HFFc6 (cell line): ENCODE data around the gene RPL37A. TPM values are rescaled to one million over a fixed set of nuclear protein-coding genes. Genes with fewer than 3 reads are reported as not detected.

Experiments
- DNase-seq: peaks from one replicate; pipeline ENCODE4 v3.0.0-alpha.2; 2018
- H3K27ac Mint-ChIP-seq: 2 replicates; pipeline ENCODE4 v1.8.0; 2020; ENCODE audit warnings: mild to moderate bottlenecking, mixed read lengths
- H3K27me3 Mint-ChIP-seq: 2 replicates; pipeline ENCODE4 v1.8.0; 2021; ENCODE audit warnings: mild to moderate bottlenecking, moderate library complexity, mixed read lengths; ENCODE audit not compliant: insufficient read depth
- H3K36me3 Mint-ChIP-seq: 2 replicates; pipeline ENCODE4 v1.8.0; 2021; ENCODE audit warnings: low read depth, mixed read lengths
- H3K4me1 Mint-ChIP-seq: 2 replicates; pipeline ENCODE4 v1.8.0; 2020; ENCODE audit warnings: low read depth, mixed read lengths
- H3K4me3 Mint-ChIP-seq: 2 replicates; pipeline ENCODE4 v1.8.0; 2020; ENCODE audit warnings: mild to moderate bottlenecking, moderate library complexity, mixed read lengths
- H3K9me3 Mint-ChIP-seq: 2 replicates; pipeline ENCODE4 v1.8.0; 2020; ENCODE audit warnings: mild to moderate bottlenecking, mixed read lengths
- total RNA-seq, 6 experiments: library from RNA; stranded (reverse); fragmentation: NEBNext Ultra II Directional; extraction: Animal tissue kit (Norgen Biotek cat#: 25700); gene quantifications; 2 replicates in 1 of 6; 3 replicates in 5 of 6; pipeline ENCODE4 v1.2.3, GENCODE V29; 2021
- TF ChIP-seq, protein P1 (sequence below): fragments of 200-600 bp; sonication (generic); IDR thresholded peaks from 2 replicates; pipeline ENCODE4 v1.5.0; 2021; ENCODE audit warnings: antibody characterized with exemption, mild to moderate bottlenecking

Gene RPL37A
- total RNA-seq, 6 experiments from 2014 or later = 1,992 to 3,122 (median 2,808) TPM

DNA sequence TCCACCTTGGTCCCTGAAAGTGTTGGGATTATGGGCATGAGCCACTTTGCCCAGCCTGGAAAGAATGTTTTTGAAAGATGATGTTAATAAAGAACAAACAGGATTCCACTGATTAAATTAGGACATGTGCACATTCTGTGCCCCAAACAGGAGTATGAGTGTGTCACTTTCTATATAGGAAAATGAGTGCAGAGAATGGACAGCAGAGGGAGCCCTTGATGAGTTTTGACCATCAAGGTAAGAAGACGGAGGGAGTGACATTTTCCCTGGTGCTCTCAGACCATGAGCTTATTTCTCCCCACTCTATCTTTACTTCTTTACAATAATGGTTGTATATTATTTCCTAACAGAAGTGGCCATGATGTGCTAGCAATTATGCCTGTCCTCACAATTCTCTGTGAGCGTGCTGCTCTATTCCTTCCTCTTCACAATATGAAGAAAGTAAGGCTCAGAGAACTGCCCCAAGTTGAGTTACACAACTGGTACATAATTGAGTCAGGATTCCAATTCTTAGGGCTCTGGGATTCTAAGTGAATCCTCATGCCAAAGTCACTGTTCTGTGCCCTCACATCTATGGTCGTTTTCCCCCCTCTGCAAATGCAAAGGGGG is 20.6 kb downstream of the RPL37A start:
- Mint-ChIP-seq H3K4me3 (no peak overlapping the region), H3K4me1 (peaks cover 16% of the 10 kb centered on the region), H3K27me3 (no peaks in the 10 kb centered on the region; the same call in 1 of the 2 replicates), H3K9me3 (no peaks in the 10 kb centered on the region), H3K27ac (no peak overlapping the region), H3K36me3 (no peaks in the 10 kb centered on the region)
- TF ChIP-seq, protein P1, sequence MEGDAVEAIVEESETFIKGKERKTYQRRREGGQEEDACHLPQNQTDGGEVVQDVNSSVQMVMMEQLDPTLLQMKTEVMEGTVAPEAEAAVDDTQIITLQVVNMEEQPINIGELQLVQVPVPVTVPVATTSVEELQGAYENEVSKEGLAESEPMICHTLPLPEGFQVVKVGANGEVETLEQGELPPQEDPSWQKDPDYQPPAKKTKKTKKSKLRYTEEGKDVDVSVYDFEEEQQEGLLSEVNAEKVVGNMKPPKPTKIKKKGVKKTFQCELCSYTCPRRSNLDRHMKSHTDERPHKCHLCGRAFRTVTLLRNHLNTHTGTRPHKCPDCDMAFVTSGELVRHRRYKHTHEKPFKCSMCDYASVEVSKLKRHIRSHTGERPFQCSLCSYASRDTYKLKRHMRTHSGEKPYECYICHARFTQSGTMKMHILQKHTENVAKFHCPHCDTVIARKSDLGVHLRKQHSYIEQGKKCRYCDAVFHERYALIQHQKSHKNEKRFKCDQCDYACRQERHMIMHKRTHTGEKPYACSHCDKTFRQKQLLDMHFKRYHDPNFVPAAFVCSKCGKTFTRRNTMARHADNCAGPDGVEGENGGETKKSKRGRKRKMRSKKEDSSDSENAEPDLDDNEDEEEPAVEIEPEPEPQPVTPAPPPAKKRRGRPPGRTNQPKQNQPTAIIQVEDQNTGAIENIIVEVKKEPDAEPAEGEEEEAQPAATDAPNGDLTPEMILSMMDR = peak; percentile 92
- DNase-seq = peak; percentile 70

DNA sequence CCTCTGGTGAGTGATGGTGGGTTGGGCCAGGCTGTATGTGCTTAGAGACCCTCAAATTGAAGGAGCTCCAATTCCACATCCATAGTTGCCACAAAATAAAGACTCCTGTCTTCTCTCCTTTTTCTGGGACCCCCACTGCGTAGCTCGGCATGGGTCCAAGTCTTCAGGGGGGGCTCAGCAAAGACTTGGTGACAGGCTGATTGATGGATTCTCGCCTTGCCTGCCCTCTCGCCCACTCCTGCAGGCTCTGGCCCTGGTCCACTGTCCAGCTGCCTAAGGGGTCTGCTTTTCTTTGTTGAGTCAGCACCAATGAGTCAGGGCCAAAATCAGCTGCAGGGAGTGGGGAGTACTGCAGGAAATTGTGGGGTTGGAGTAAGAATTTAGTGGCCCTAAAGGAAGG is 21.5 kb downstream of the RPL37A start:
- H3K4me1 Mint-ChIP-seq = peaks cover 16% of the 10 kb centered on the region
- no peaks in the 10 kb centered on the region for H3K36me3 Mint-ChIP-seq
- no peak for DNase-seq
- H3K27ac Mint-ChIP-seq = no peak overlapping the region
- H3K9me3 Mint-ChIP-seq = no peaks in the 10 kb centered on the region
- TF ChIP-seq, protein P1 = no peak
- no peaks in the 10 kb centered on the region; the same call in 1 of the 2 replicates for H3K27me3 Mint-ChIP-seq
- no peak overlapping the region for H3K4me3 Mint-ChIP-seq

- H3K36me3 Mint-ChIP-seq = no peaks in the 10 kb centered on the region
- TF ChIP-seq, protein P1 = no peak
- H3K27ac Mint-ChIP-seq = no peak overlapping the region
- H3K4me1 Mint-ChIP-seq = peaks cover 16% of the 10 kb centered on the region
- no peaks in the 10 kb centered on the region for H3K9me3 Mint-ChIP-seq
- DNase-seq = no peak
- peaks cover 4% of the 10 kb centered on the region for H3K27me3 Mint-ChIP-seq
- H3K4me3 Mint-ChIP-seq = no peak overlapping the region
Observed at GRCh38 chr2:216522892-216523502, 24.4 kb downstream of the RPL37A start.

GRCh38 chr2:216525972-216526371 is 27.3 kb downstream of the RPL37A start:
- Mint-ChIP-seq H3K27me3 (peaks cover 4% of the 10 kb centered on the region), H3K4me1 (no peaks in the 10 kb centered on the region), H3K9me3 (no peaks in the 10 kb centered on the region), H3K4me3 (no peak overlapping the region), H3K36me3 (no peaks in the 10 kb centered on the region), H3K27ac (no peak overlapping the region)
- TF ChIP-seq, protein P1 = no peak
- DNase-seq = no peak

GRCh38 chr2:216526939-216527338 is 28.3 kb downstream of the RPL37A start:
- H3K27ac Mint-ChIP-seq = no peak overlapping the region

More at GRCh38 chr2:216526939-216527338, 28.3 kb downstream of the RPL37A start:
- TF ChIP-seq, protein P1 = no peak
- Mint-ChIP-seq H3K4me3 (no peak overlapping the region), H3K36me3 (no peaks in the 10 kb centered on the region), H3K4me1 (no peaks in the 10 kb centered on the region), H3K9me3 (no peaks in the 10 kb centered on the region), H3K27me3 (peaks cover 4% of the 10 kb centered on the region)
- DNase-seq = no peak
